ENCODE results near the gene MARCO.

DNA sequence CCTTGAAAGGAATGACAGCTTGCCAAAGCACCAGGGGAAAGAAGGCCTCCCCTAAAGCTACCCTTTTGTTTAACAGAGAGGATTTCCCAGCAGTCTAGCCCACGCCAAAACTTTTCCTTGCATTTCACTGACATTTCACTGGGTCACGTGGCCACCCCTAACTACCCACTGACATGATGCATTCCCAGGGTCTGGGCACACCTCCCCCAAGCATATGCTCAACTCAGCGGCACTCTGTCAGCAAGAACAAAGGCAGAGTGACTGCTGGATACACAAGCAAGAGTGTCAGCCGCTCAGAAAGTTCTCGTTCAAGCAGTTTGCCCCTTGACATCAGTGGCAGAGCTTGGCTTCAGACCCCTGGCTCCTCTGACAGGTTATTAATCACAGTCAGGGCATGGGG, 34.2 kb upstream of the MARCO start:
- TF ChIP-seq, protein P1, sequence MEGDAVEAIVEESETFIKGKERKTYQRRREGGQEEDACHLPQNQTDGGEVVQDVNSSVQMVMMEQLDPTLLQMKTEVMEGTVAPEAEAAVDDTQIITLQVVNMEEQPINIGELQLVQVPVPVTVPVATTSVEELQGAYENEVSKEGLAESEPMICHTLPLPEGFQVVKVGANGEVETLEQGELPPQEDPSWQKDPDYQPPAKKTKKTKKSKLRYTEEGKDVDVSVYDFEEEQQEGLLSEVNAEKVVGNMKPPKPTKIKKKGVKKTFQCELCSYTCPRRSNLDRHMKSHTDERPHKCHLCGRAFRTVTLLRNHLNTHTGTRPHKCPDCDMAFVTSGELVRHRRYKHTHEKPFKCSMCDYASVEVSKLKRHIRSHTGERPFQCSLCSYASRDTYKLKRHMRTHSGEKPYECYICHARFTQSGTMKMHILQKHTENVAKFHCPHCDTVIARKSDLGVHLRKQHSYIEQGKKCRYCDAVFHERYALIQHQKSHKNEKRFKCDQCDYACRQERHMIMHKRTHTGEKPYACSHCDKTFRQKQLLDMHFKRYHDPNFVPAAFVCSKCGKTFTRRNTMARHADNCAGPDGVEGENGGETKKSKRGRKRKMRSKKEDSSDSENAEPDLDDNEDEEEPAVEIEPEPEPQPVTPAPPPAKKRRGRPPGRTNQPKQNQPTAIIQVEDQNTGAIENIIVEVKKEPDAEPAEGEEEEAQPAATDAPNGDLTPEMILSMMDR (IDR thresholded peaks at IDR 0.05; ENCODE audit: insufficient read depth, low read depth, low read length) = no peak
- no peak for TF ChIP-seq EZH2 (IDR thresholded peaks at IDR 0.05; ENCODE audit: insufficient read depth, low read length)

All from astrocyte (in vitro differentiated cells and primary cell).